Natural killer cell (primary cell): ENCODE data around the gene ASCC3. TPM values are rescaled to one million over a fixed set of nuclear protein-coding genes. Genes with fewer than 3 reads are reported as not detected.

Experiments
- ATAC-seq, 3 donors: fragments of 150-1000 bp in 2 of 3; fragments of 200-7000 bp in 1 of 3; cut with Tn5 transposase; 1 replicate in 1 of 3; 2 replicates in 2 of 3; pipeline ENCODE4 v1.10.0; 2021; ENCODE audit warnings: mild to moderate bottlenecking in 2 of 3, moderate library complexity in 2 of 3
- DNase-seq, 2 donors: peaks; one replicate each; pipeline versions ENCODE4 v3.0.0 to v3.0.0-alpha.2; 2013 to 2021; ENCODE audit warnings: mixed read lengths in 1 of 2
- H3K27ac ChIP-seq: one replicate; pipeline ENCODE4 v1.5.1; 2013; ENCODE audit warnings: mild to moderate bottlenecking, low read length
- H3K27me3 ChIP-seq: one replicate; pipeline ENCODE4 v1.6.1; 2013; ENCODE audit warnings: low read length; ENCODE audit not compliant: control insufficient read depth, insufficient read depth
- H3K36me3 ChIP-seq: one replicate; pipeline ENCODE4 v1.6.1; 2013; ENCODE audit warnings: low read length; ENCODE audit not compliant: control insufficient read depth, insufficient read depth
- H3K4me1 ChIP-seq: one replicate; pipeline ENCODE4 v1.6.1; 2013; ENCODE audit warnings: low read length; ENCODE audit not compliant: control insufficient read depth, insufficient read depth
- H3K4me3 ChIP-seq: one replicate; pipeline ENCODE4 v1.5.1; 2013; ENCODE audit warnings: low read length
- H3K9me3 ChIP-seq: one replicate; pipeline ENCODE4 v1.6.1; 2013; ENCODE audit warnings: low read length; ENCODE audit not compliant: control insufficient read depth, insufficient read depth
- H3K27ac Mint-ChIP-seq, 2 donors: one replicate each; pipeline ENCODE4 v1.8.0; 2022; ENCODE audit warnings: mild to moderate bottlenecking in 2 of 2, mixed read lengths in 2 of 2, moderate library complexity in 1 of 2
- H3K27me3 Mint-ChIP-seq, 2 donors: one replicate each; pipeline ENCODE4 v1.8.0; 2022; ENCODE audit warnings: low read depth in 2 of 2, mixed read lengths in 2 of 2
- H3K36me3 Mint-ChIP-seq: one replicate; pipeline ENCODE4 v1.8.0; 2022; ENCODE audit warnings: mixed read lengths
- H3K4me1 Mint-ChIP-seq, 2 donors: one replicate each; pipeline ENCODE4 v1.8.0; 2022; ENCODE audit warnings: mixed read lengths in 2 of 2
- H3K4me3 Mint-ChIP-seq: one replicate; pipeline ENCODE4 v1.8.0; 2022; ENCODE audit warnings: mild to moderate bottlenecking, moderate library complexity, mixed read lengths
- H3K9me3 Mint-ChIP-seq, 2 donors: one replicate each; pipeline ENCODE4 v1.8.0; 2022; ENCODE audit warnings: mixed read lengths in 2 of 2
- WGBS: methylation state at CpG from one replicate; pipeline ENCODE4 v1.1.7; 2013; ENCODE audit warnings: missing lambda C conversion rate; ENCODE audit not compliant: insufficient coverage; 5-methylcytosine and 5-hydroxymethylcytosine counted together
- intact Hi-C: fragments of 100-400 bp; cut with micrococcal nuclease; formaldehyde crosslinking; loops from one replicate; pipeline ENCODE4 v1.14.2; 2022
- total RNA-seq, 4 donors: library from RNA; stranded (reverse); fragments of 120-200 nt in 1 of 4; gene quantifications; one replicate each; pipeline versions ENCODE4 v1.2.3 to v1.2.4, GENCODE V29; 2013 to 2022
- TF ChIP-seq, protein P1 (sequence below): fragments of 200-600 bp; IDR thresholded peaks from one replicate; pipeline ENCODE4 v1.8.0; 2022; ENCODE audit warnings: antibody characterized with exemption

The ASCC3 gene
- total RNA-seq, 3 donors from 2014 or later (not counting 1 experiment from before 2014, with no cell fraction given) = 42.3 to 50.0 (median 44.1) TPM

DNA sequence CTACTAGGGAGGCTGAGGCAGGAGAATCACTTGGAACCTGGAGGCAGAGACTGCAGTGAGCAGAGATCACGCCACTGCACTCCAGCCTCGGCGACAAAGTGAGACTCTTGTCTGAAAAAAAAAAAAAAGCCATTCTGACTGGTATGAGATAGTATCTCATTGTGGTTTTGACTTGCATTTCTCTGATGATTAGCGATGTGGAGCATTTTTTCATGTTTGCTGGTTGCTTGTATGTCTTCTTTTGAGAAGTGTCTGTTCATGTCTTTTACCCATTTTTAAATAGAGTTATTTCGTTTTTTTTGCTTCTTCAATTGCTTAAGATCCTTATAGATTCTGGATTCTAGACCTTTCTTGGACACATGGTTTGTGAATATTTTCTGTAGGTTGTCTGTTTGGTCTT is 312.9 kb downstream of the ASCC3 start:
- H3K4me3 Mint-ChIP-seq = no peak overlapping the region
- peaks cover 8% of the 10 kb centered on the region for H3K36me3 Mint-ChIP-seq
- H3K36me3 ChIP-seq = no peaks in the 10 kb centered on the region
- no peak overlapping the region for H3K27ac ChIP-seq
- DNase-seq = no peak
- intact Hi-C loops = no loop called here
- no peaks in the 10 kb centered on the region for H3K9me3 Mint-ChIP-seq
- H3K4me1 Mint-ChIP-seq = no peaks in the 10 kb centered on the region
- H3K4me1 ChIP-seq = no peaks in the 10 kb centered on the region
- no peak for ATAC-seq
- no peaks in the 10 kb centered on the region for H3K27me3 ChIP-seq
- TF ChIP-seq, protein P1, sequence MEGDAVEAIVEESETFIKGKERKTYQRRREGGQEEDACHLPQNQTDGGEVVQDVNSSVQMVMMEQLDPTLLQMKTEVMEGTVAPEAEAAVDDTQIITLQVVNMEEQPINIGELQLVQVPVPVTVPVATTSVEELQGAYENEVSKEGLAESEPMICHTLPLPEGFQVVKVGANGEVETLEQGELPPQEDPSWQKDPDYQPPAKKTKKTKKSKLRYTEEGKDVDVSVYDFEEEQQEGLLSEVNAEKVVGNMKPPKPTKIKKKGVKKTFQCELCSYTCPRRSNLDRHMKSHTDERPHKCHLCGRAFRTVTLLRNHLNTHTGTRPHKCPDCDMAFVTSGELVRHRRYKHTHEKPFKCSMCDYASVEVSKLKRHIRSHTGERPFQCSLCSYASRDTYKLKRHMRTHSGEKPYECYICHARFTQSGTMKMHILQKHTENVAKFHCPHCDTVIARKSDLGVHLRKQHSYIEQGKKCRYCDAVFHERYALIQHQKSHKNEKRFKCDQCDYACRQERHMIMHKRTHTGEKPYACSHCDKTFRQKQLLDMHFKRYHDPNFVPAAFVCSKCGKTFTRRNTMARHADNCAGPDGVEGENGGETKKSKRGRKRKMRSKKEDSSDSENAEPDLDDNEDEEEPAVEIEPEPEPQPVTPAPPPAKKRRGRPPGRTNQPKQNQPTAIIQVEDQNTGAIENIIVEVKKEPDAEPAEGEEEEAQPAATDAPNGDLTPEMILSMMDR = no peak
- no peaks in the 10 kb centered on the region for H3K9me3 ChIP-seq
- WGBS = 78% methylated on average over 4 of the region's 5 CpGs
- no peak overlapping the region for H3K4me3 ChIP-seq
- H3K27ac Mint-ChIP-seq = no peak overlapping the region
- no peaks in the 10 kb centered on the region for H3K27me3 Mint-ChIP-seq

- no peaks in the 10 kb centered on the region for H3K4me1 ChIP-seq
- ATAC-seq (no peak), DNase-seq (no peak)
- Mint-ChIP-seq H3K27me3 (no peaks in the 10 kb centered on the region), H3K4me1 (no peaks in the 10 kb centered on the region), H3K9me3 (no peaks in the 10 kb centered on the region), H3K36me3 (peaks cover 8% of the 10 kb centered on the region), H3K4me3 (no peak overlapping the region), H3K27ac (no peak overlapping the region)
- no peak overlapping the region for H3K27ac ChIP-seq
- TF ChIP-seq, protein P1 = no peak
- no peaks in the 10 kb centered on the region for H3K36me3 ChIP-seq
- intact Hi-C loops = no loop called here
- H3K27me3 ChIP-seq = no peaks in the 10 kb centered on the region
- no peaks in the 10 kb centered on the region for H3K9me3 ChIP-seq
- no peak overlapping the region for H3K4me3 ChIP-seq
Observed at GRCh38 chr6:100566563-100566962, 314.6 kb downstream of the ASCC3 start.

- 100% methylated on average over 2 of the region's 4 CpGs for WGBS
- ATAC-seq (no peak), DNase-seq (no peak)
- Histone ChIP-seq H3K27ac (no peak overlapping the region), H3K36me3 (no peaks in the 10 kb centered on the region), H3K4me3 (no peak overlapping the region), H3K27me3 (no peaks in the 10 kb centered on the region), H3K9me3 (no peaks in the 10 kb centered on the region), H3K4me1 (no peaks in the 10 kb centered on the region)
- no peak overlapping the region for H3K27ac Mint-ChIP-seq
- no peaks in the 10 kb centered on the region for H3K9me3 Mint-ChIP-seq
- intact Hi-C loops = no loop called here
- H3K4me3 Mint-ChIP-seq = no peak overlapping the region
- no peaks in the 10 kb centered on the region for H3K27me3 Mint-ChIP-seq
- H3K36me3 Mint-ChIP-seq = no peaks in the 10 kb centered on the region
- peaks cover 0 to 1% of the 10 kb centered on the region in 2 donors for H3K4me1 Mint-ChIP-seq
- TF ChIP-seq, protein P1 = no peak
Observed at GRCh38 chr6:100565439-100566104, 315.6 kb downstream of the ASCC3 start.

DNA sequence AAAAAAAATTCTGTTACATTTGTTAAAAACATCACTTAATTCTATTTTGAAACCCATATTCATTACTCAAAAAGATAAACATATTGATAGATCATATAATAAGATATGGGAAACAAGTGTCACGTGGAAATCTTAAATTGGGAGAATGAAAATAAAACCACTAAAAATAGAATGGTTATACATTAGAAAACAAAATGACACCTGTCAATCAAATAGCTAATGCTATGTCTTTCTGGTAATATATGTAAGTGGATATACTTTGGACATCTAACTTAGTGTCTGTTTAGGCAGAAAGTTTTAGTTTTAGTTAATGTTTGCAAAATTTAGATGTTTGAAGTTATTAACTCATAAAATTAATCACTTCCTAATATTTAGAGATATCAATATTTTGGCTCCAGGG is 321.3 kb downstream of the ASCC3 start:
- no peaks in the 10 kb centered on the region for H3K36me3 ChIP-seq
- TF ChIP-seq, protein P1 = no peak
- no peaks in the 10 kb centered on the region for H3K36me3 Mint-ChIP-seq
- no peaks in the 10 kb centered on the region for H3K27me3 ChIP-seq
- no peaks in the 10 kb centered on the region for H3K9me3 Mint-ChIP-seq
- H3K4me1 Mint-ChIP-seq = peaks cover 0 to 4% of the 10 kb centered on the region in 2 donors
- H3K27ac ChIP-seq = no peak overlapping the region
- no peak overlapping the region for H3K4me3 Mint-ChIP-seq
- intact Hi-C loops = no loop called here
- H3K9me3 ChIP-seq = no peaks in the 10 kb centered on the region
- ATAC-seq (no peak), DNase-seq (no peak)
- no peak overlapping the region for H3K4me3 ChIP-seq
- no CpG with 5 or more reads among the region's 1 CpG for WGBS
- H3K27me3 Mint-ChIP-seq = no peaks in the 10 kb centered on the region
- H3K27ac Mint-ChIP-seq = no peak overlapping the region
- H3K4me1 ChIP-seq = no peaks in the 10 kb centered on the region
